ENCODE measurements around the gene KCNB1. TPM values are rescaled to one million over a fixed set of nuclear protein-coding genes. Genes with fewer than 3 reads are reported as not detected.

The KCNB1 gene
- total and polyA plus RNA-seq, 4 donors = under 0.01 to 3.4 (median 1.4) TPM

- no peaks in the 10 kb centered on the region for H3K36me3 ChIP-seq (ENCODE audit: control insufficient read depth in 4 of 4, insufficient read depth in 3 of 4, low read depth in 1 of 4, low read length in 3 of 4)
- no peaks in the 10 kb centered on the region for H3K9me3 ChIP-seq (ENCODE audit: control insufficient read depth in 4 of 4, low read length in 3 of 4)
- H3K4me1 ChIP-seq (ENCODE audit: control insufficient read depth in 4 of 4, insufficient read depth in 4 of 4, low read length in 3 of 4) = peaks cover 3 to 8% (median 8%) of the 10 kb centered on the region in 4 donors
- H3K4me3 ChIP-seq (ENCODE audit: low read depth in 1 of 3, low read length in 3 of 3) = no peak overlapping the region
- DNase-seq (ENCODE audit: low spot score) = no peak
- 90% methylated on average over 4 of the region's 4 CpGs for WGBS
- no peak for TF ChIP-seq EGR1 (IDR thresholded peaks at IDR 0.05; ENCODE audit: low read depth in 2 of 2)
- no peak for TF ChIP-seq RAD21 (IDR thresholded peaks at IDR 0.05)
- TF ChIP-seq JUND (IDR thresholded peaks at IDR 0.05) = no peak
- TF ChIP-seq FOXA2 (IDR thresholded peaks at IDR 0.05) = no peak
- no peak for TF ChIP-seq RXRA (IDR thresholded peaks at IDR 0.05)
- no peak for TF ChIP-seq MAX (IDR thresholded peaks at IDR 0.05)
- no peak for TF ChIP-seq FOXA1 (IDR thresholded peaks at IDR 0.05)
- TF ChIP-seq HNF4G (IDR thresholded peaks at IDR 0.05) = no peak
- TF ChIP-seq TAF1 (conservative IDR thresholded peaks at IDR 0.05) = no peak
- no peak for TF ChIP-seq ZBTB33 (IDR thresholded peaks at IDR 0.05)
- no peak for TF ChIP-seq SP1 (IDR thresholded peaks at IDR 0.05)
- no peak for TF ChIP-seq CTCF (IDR thresholded peaks at IDR 0.05; ENCODE audit: low read depth, low read length, missing input control)
- no peak for TF ChIP-seq HNF4A (conservative IDR thresholded peaks at IDR 0.05)
- no peak for TF ChIP-seq YY1 (IDR thresholded peaks at IDR 0.05)
- TF ChIP-seq NR2F2 (IDR thresholded peaks at IDR 0.05) = no peak
- TF ChIP-seq ATF3 (IDR thresholded peaks at IDR 0.05) = no peak
- no peak for TF ChIP-seq GABPA (IDR thresholded peaks at IDR 0.05 in 1 of 2, conservative IDR thresholded peaks at IDR 0.05 in 1 of 2)
- TF ChIP-seq REST (IDR thresholded peaks at IDR 0.05) = no peak
- H3K9ac ChIP-seq (ENCODE audit: low read depth in 1 of 2, low read length in 2 of 2) = no peak overlapping the region
- no peak overlapping the region for H3K27ac ChIP-seq (ENCODE audit: low read depth in 1 of 2, low read length in 2 of 2)
- no peaks in the 10 kb centered on the region for H3K27me3 ChIP-seq (ENCODE audit: control insufficient read depth in 4 of 4, insufficient read depth in 4 of 4, low read length in 3 of 4)
Measured at GRCh38 chr20:49377326-49377725, 105.1 kb downstream of the KCNB1 start.
